GM10266 (cell line): ENCODE results near the gene LRRC1.

ENCODE experiments used
- DNase-seq: peaks from one replicate; pipeline ENCODE4 v3.0.0; 2012; ENCODE audit errors: extremely low spot score
- CTCF ChIP-seq: IDR thresholded peaks from 2 replicates; pipeline ENCODE4 v1.5.1; 2012; ENCODE audit warnings: mild to moderate bottlenecking, low read depth; ENCODE audit not compliant: control insufficient read depth, insufficient read depth; ENCODE audit errors: missing control alignments

LRRC1 gene

GRCh38 chr6:53833155-53833554 is 38.4 kb downstream of the LRRC1 start:
- no peak for DNase-seq
- no peak for TF ChIP-seq CTCF

GRCh38 chr6:53834132-53834531 is 39.3 kb downstream of the LRRC1 start:
- DNase-seq = no peak
- TF ChIP-seq CTCF = no peak

GRCh38 chr6:53837865-53838769 is 43.3 kb downstream of the LRRC1 start:
- DNase-seq = no peak
- TF ChIP-seq CTCF = no peak

GRCh38 chr6:53840027-53840426 is 45.2 kb downstream of the LRRC1 start:
- no peak for DNase-seq
- TF ChIP-seq CTCF = no peak

GRCh38 chr6:53845280-53846195 is 50.7 kb downstream of the LRRC1 start:
- TF ChIP-seq CTCF = no peak
- DNase-seq = no peak

- DNase-seq = no peak
- TF ChIP-seq CTCF = no peak
Measured at GRCh38 chr6:53846250-53846649, 51.4 kb downstream of the LRRC1 start.
